NCI-H748 treated with DMSO at 0.1 percent for 48 hours (cell line): Measurements from ENCODE around the gene ATG7.
"Not testable (repeated sequence)": the region's sequence is repeated elsewhere in the genome, so short reads cannot be mapped to it uniquely, and the experiment has no call there.

Source experiments
- DNase-seq: peaks from one replicate; lab custom pipeline; 2025; lab: John Stamatoyannopoulos, UW

ATG7 gene

DNA sequence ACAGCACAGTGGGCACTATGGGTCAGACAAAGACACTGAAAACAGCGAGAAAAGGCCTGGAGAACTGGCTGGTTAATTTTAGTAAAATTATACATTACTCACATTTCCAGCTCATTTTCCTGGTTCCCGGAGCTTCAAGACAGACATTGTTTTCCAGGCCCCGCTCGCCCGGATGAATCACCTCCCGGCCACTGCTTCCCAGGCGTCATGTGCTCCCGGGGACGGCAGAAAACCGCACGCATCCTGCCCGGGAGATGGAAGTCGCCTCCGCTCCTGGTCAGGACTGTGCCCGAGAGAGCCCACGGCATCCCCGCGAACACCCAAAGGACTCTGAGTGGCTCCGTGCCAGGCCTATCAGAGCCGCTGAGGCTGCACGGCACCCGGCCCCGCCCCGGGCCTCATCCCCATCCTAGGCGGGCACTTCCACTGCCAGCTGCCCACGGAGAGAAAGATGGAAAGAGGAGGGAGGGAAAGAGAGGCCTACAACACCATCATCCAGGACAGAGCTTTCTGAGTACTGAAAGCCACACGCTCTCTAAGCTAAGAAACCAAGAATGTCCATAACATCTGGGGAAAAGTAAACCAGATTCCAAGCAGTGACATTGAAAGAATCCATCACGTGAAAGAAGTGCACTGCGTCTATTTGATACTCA, 296.4 kb downstream of the ATG7 start:
- DNase-seq, result no peak

- no peak for DNase-seq
Measured at GRCh38 chr3:11569156-11569741, 297.1 kb downstream of the ATG7 start.

GRCh38 chr3:11570251-11570650, 298.1 kb downstream of the ATG7 start:
- DNase-seq, result no peak

DNA sequence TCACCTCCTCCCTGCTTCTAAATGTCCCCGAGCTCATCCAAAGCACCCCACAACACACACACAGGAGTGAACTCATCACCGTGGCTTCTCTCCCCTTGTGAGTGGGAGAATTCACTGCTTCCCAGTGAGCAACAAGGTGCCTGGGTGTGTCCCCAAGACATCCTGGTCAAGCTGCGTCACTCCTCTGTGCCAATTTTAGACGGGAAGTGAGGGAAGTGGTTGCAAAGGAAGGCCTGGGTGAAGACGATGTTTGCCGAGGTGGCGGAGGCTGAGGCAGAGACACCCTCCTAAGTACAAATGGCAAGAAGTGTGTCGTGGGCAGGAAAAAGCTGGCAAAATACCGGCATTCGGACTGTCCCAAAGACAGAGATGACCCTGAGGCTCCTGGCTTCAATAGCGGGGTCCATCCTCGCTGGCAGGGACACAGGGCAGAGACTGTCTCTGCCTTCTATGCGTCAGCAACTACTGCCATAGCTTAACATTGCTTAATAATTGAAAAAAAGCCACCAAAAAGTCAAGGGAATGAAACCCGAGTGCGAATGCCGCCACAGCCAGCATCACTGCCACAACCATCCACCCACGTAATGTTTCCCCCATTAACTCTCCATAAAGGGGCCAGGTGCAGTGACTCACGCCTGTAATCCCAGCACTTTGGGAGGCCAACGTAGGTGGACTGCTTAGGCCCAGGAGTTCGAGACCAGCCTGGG, 298.7 kb downstream of the ATG7 start:
- no peak for DNase-seq

- not testable (repeated sequence) for DNase-seq
Measured at GRCh38 chr3:11572660-11573059, 300.5 kb downstream of the ATG7 start.

DNA sequence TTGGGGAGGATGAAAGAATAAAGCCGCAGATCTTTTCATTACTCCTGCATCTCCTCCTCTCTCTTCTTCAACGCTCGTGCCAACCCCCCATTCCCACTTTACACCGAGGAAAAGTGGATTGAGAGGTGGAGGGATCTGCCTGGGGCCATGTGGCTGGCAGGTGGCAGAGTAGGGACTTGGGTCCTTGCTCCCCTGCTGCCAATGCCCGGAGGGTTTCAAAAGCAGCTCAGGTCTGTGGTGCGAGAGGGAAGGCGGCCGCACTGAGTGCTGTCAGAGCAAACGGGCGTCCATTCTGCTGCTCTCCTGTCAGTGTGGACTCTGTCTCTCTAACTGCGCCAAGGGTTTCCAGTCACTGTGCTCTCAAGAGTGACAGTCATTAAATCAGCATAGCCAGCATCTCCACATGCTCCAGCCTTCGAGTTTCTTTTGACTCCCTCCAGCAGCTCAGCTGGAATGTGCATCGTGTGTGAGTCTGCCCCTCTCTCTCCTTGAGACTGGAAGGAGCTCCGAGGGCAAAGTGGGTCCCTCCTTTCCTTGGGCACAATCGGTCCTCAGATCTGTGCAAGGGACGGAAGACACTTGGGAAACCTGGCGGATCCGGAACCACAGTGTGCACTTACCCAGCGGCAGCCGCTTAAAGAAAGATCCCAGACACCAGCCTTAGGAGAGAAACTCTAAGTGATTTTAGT, 302.9 kb downstream of the ATG7 start:
- DNase-seq, result no peak

- no peak for DNase-seq
Measured at GRCh38 chr3:11575677-11576076, 303.5 kb downstream of the ATG7 start.

GRCh38 chr3:11576453-11576852, 304.3 kb downstream of the ATG7 start:
- DNase-seq, result no peak

- DNase-seq, result no peak
Measured at GRCh38 chr3:11578169-11578568, 306.0 kb downstream of the ATG7 start.

GRCh38 chr3:11580645-11581044, 308.4 kb downstream of the ATG7 start:
- DNase-seq, result no peak

GRCh38 chr3:11581237-11582190, 309.3 kb downstream of the ATG7 start:
- no peak for DNase-seq

GRCh38 chr3:11582191-11582968, 310.2 kb downstream of the ATG7 start:
- DNase-seq, result no peak

DNA sequence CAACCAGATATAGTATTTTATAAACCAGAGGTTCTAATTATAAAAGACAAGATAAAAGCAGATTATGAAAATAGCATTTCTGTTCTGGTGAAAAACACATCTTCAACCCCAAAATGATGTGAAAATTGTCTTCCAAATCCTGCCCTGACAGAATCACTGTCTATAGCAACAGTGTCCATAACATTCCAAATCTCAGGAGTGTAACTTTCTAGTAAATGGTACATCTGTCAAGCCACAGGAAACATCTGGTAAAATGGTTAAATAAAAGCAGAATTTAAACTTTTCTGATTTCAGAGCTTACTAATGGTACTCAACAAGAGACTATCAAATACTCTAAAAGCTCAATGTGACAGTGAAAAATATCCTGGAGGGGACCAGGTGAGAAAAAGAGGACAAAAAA, 311.0 kb downstream of the ATG7 start:
- DNase-seq, result no peak

DNA sequence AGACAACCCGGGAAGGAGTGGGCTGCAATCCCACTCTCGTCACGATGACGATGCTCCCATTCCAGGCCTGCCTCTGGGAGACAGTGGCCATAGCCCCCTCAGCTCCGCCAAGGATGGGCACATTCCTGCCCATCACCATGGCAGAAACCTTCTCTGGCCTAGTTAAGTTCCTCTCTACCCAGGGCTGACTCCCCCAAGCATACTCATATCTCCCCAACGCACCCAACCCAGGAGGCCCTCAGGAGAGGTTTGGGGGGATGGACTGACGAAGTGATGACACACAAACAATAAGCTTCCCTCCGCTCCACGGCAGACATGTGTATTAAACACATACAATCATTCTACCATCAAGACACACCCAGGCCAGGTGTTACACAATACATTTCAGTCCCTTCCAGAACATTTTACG, 311.4 kb downstream of the ATG7 start:
- DNase-seq, result peak; percentile 24

DNA sequence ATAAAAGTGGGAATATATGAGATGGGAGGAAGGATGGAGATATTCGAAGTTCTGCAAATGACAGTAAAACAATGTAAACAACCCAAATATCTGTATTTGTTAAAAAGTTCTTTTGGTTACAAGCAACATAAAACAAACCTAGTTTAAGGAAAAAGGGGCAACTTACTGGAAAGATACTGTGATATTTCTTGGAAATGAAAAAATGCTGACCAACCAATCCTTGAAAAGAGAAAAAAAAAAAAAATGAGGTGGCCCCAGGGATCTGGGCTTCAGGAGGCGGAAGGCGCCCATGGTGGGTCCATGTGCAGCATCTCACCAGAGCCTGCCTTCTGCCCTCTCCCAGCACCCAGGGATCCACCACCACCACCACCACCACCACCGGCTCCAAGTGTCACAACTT, 312.4 kb downstream of the ATG7 start:
- no peak for DNase-seq

DNA sequence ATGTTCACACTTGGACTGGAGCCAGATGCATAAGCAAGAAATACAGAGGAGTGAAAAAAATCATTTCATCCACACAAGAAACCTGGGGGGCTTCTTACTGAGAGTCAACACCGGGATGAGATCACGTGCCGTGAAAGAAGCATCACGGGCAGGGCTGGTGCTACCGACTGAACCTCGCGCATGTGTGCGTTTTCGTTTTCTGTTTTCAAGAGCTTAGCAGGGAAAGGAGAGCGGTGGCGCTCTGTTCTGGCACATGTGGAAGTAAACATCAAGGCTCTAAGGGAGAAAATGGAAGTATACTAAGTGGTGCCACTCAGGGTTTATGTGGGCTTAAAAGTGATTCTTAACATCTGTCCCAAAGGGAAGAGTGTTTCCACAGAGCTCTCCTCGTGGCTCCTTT, 315.6 kb downstream of the ATG7 start:
- no peak for DNase-seq

DNA sequence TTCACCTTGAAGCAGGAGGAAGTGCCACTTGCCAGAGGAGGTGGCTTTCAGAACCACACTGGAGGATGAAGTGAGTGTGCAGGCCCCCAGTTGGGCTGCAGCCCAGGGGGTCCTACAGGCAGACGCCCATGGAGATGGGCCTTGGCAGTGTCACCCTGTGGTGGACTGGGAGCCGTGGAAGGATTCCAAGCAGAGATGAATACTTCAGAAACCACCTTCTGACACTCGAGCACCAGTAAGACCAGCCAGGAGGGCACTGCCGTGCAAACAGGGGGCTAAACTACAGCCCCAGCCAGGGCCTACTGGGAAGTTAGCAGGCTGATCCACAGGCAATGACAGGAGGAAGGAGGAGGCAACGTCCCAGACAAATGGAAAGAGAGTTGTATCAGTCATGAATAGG, 316.1 kb downstream of the ATG7 start:
- no peak for DNase-seq

DNA sequence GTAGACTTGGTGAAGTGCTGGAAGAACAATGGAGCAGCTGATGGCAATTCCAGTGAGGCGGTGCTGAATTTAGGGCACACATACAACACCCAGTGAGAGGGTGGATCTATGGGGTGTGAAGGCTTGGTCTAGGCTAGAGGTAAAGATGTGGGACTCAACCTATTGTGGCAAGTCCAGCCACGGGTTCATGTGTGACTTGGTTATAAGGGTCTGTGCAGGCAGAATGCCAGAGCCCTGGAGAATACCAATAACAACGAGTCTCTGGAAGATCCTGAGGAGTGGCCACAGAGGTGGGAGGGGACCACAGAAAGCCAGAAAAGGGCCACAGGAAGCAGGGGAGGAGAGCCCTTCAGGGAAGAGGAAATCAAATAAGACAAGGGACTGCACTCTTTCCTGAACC, 316.6 kb downstream of the ATG7 start:
- DNase-seq, result no peak

GRCh38 chr3:11589706-11590105, 317.5 kb downstream of the ATG7 start:
- no peak for DNase-seq

GRCh38 chr3:11591002-11591355, 318.8 kb downstream of the ATG7 start:
- no peak for DNase-seq
